Measurements from ENCODE around the gene CASP2. TPM values are rescaled to one million over a fixed set of nuclear protein-coding genes. Genes with fewer than 3 reads are reported as not detected.

CASP2 gene
- total RNA-seq, 1 experiment from 2014 or later = 65.3 TPM

- Histone ChIP-seq H2BK15ac (ENCODE audit: low read depth, low read length) (no peak overlapping the region), H3K14ac (ENCODE audit: insufficient read depth, low read length) (no peak overlapping the region)
Measured at GRCh38 chr7:143252006-143252405, 36.1 kb upstream of the CASP2 start.

More at GRCh38 chr7:143252006-143252405, 36.1 kb upstream of the CASP2 start:
- Mint-ChIP-seq H3K27ac (peak overlapping the region in 1 of 3 experiments; percentile 66; a peak in 1 of 7 replicates), H3K27me3 (ENCODE audit: low read depth) (peaks cover 2% of the 10 kb centered on the region), H3K9me3 (no peaks in the 10 kb centered on the region), H3K36me3 (ENCODE audit: insufficient read depth in 1 of 3, low read depth in 3 of 3) (no peaks in the 10 kb centered on the region), H3K4me3 (no peak overlapping the region), H3K4me1 (no peaks in the 10 kb centered on the region)
- Histone ChIP-seq H3T11ph (ENCODE audit: low read length) (no peak overlapping the region), H3K9me3 (ENCODE audit: control insufficient read depth, low read depth, low read length) (no peaks in the 10 kb centered on the region), H4K91ac (ENCODE audit: insufficient read length, low read depth, low read length) (no peak overlapping the region), H2AFZ (ENCODE audit: low read length) (no peak overlapping the region), H3K4me1 (ENCODE audit: insufficient read depth, low read length) (no peaks in the 10 kb centered on the region), H3K4ac (ENCODE audit: low read depth, low read length) (no peak overlapping the region), H2BK20ac (ENCODE audit: low read depth, low read length, poor library complexity, severe bottlenecking) (no peak overlapping the region), H3K27me3 (ENCODE audit: insufficient read depth, low read length) (no peaks in the 10 kb centered on the region), H3K18ac (ENCODE audit: insufficient read length, low read depth, low read length) (no peak overlapping the region), H3K27ac (ENCODE audit: insufficient read length, low read depth, low read length) (no peak overlapping the region), H3K56ac (ENCODE audit: insufficient read length, low read depth, low read length) (no peak overlapping the region), H4K5ac (ENCODE audit: insufficient read length, low read depth, low read length) (no peak overlapping the region), H3K23ac (ENCODE audit: insufficient read length, low read depth, low read length) (no peak overlapping the region), H3K23me2 (ENCODE audit: insufficient read length, low read depth, low read length, poor library complexity, severe bottlenecking) (no peaks in the 10 kb centered on the region), H2AK5ac (ENCODE audit: insufficient read length, low read length) (no peak overlapping the region), H3K9ac (ENCODE audit: extremely low read depth, insufficient read length, low read length) (no peak overlapping the region), H2BK5ac (ENCODE audit: insufficient read length, low read length) (no peak overlapping the region), H3K79me1 (ENCODE audit: insufficient read depth, low read depth, low read length, poor library complexity, severe bottlenecking) (no peaks in the 10 kb centered on the region), H4K20me1 (ENCODE audit: control insufficient read depth, insufficient read depth, insufficient read length) (no peaks in the 10 kb centered on the region), H3K4me2 (ENCODE audit: insufficient read depth, insufficient read length, low read length) (no peak overlapping the region), H4K8ac (replicated peaks; ENCODE audit: insufficient read length, low read depth, low read length) (no peak overlapping the region), H2BK12ac (ENCODE audit: insufficient read length, low read depth, low read length) (no peak overlapping the region), H3K79me2 (ENCODE audit: insufficient read depth, low read length) (no peaks in the 10 kb centered on the region), H2BK120ac (ENCODE audit: low read depth, low read length, poor library complexity, severe bottlenecking) (no peak overlapping the region)
- DNase-seq = no peak
- TF ChIP-seq CTCF (conservative IDR thresholded peaks at IDR 0.05) = no peak
- WGBS (ENCODE audit: extremely low coverage, insufficient read length, low lambda C conversion rate) = no CpG with 5 or more reads among the region's 2 CpGs
